HepG2 (cell line): ENCODE measurements around the gene DDX17. TPM values are rescaled to one million over a fixed set of nuclear protein-coding genes. Genes with fewer than 3 reads are reported as not detected.

Experiments
- ATAC-seq: fragments of 200-7000 bp; cut with Tn5 transposase; 3 replicates; pipeline ENCODE4 v1.9.1; 2020; ENCODE audit warnings: mild to moderate bottlenecking, moderate library complexity
- BruUV-seq: library from RNA; stranded (reverse); fragments of 400-500 nt; replicated peaks from 2 replicates; lab custom pipeline; 2021; lab: Mats Ljungman, UMichigan
- CTCF ChIA-PET: fragments of 300-600 bp; formaldehyde crosslinking; extraction: SDS; loops from one replicate; lab custom pipeline; 2021; ENCODE audit warnings: low total read pairs, inconsistent platforms, low intra/inter-chr PET ratio; lab: Yijun Ruan, JAX
- POLR2A ChIA-PET: fragments of 350-600 bp; sonication (Branson Sonifier 250); formaldehyde crosslinking; loops from one replicate; lab custom pipeline; 2020; ENCODE audit warnings: antibody characterized with exemption, inconsistent platforms; lab: Yijun Ruan, JAX
- DNase-seq: peaks from one replicate; pipeline ENCODE4 v3.0.0-alpha.2; 2015; ENCODE audit warnings: low spot score
- FAIRE-seq: peaks from 3 replicates; lab custom pipeline; 2011; peaks lifted over from hg19 to GRCh38; lab: Jason Lieb, UNC
- H2AFZ ChIP-seq: one replicate; pipeline ENCODE4 v1.6.1; 2011; ENCODE audit warnings: low read length, inconsistent platforms
- H3K27ac ChIP-seq: fragments of 300-600 bp; 3 replicates; pipeline ENCODE4 v1.8.0; 2011; ENCODE audit warnings: mixed run types, mild to moderate bottlenecking, mixed read lengths, low read length, inconsistent platforms; ENCODE audit not compliant: insufficient read depth; ENCODE audit errors: extremely low read length
- H3K27me3 ChIP-seq, 2 experiments: fragments of 200-600 bp in 1 of 2; 2 replicates in 1 of 2; 3 replicates in 1 of 2; pipeline versions ENCODE4 v1.6.0 to v1.8.0; 2011; ENCODE audit warnings: low read length in 2 of 2, mild to moderate bottlenecking in 2 of 2, moderate library complexity in 2 of 2, inconsistent platforms in 1 of 2; ENCODE audit not compliant: insufficient read depth in 2 of 2, control insufficient read depth in 1 of 2
- H3K36me3 ChIP-seq, 2 experiments: fragments of 200-600 bp in 1 of 2; replicated peaks in 1 of 2; 2 replicates in 1 of 2; 3 replicates in 1 of 2; pipeline versions ENCODE4 v1.5.1 to v1.8.0; 2011; ENCODE audit warnings: low read length in 2 of 2, inconsistent platforms in 1 of 2; ENCODE audit not compliant: insufficient read depth in 2 of 2, control insufficient read depth in 1 of 2
- H3K4me1 ChIP-seq: 2 replicates; pipeline ENCODE4 v1.5.1; 2012; ENCODE audit warnings: low read length, inconsistent platforms; ENCODE audit not compliant: insufficient read depth
- H3K4me2 ChIP-seq: 2 replicates; pipeline ENCODE4 v1.6.0; 2011; ENCODE audit warnings: low read depth, low read length, inconsistent platforms
- H3K4me3 ChIP-seq, 3 experiments: fragments of 200-600 bp in 1 of 3; sonication (generic), shearing (Covaris generic) in 1 of 3; replicated peaks in 1 of 3; 2 replicates each; pipeline ENCODE4 v1.5.1; 2011 to 2016; ENCODE audit warnings: low read length in 3 of 3, inconsistent platforms in 2 of 3, low read depth in 2 of 3, mild to moderate bottlenecking in 2 of 3, control low read depth in 1 of 3, mixed read lengths in 1 of 3; ENCODE audit not compliant: insufficient read depth in 1 of 3
- H3K79me2 ChIP-seq: one replicate; pipeline ENCODE4 v1.6.1; 2011; ENCODE audit warnings: low read length, inconsistent platforms; ENCODE audit not compliant: insufficient read depth
- H3K9ac ChIP-seq: 2 replicates; pipeline ENCODE4 v1.6.0; 2011; ENCODE audit warnings: mild to moderate bottlenecking, low read depth, low read length, inconsistent platforms; ENCODE audit not compliant: insufficient read depth
- H3K9me3 ChIP-seq: 2 replicates; pipeline ENCODE4 v1.5.1; 2012; ENCODE audit warnings: mild to moderate bottlenecking, low read length
- H4K20me1 ChIP-seq: 2 replicates; pipeline ENCODE4 v1.6.0; 2011; ENCODE audit warnings: inconsistent platforms, mild to moderate bottlenecking, low read length, moderate library complexity; ENCODE audit not compliant: insufficient read depth
- BRD4 ChIP-seq: sonication (generic); formaldehyde crosslinking; IDR thresholded peaks from 2 replicates; pipeline ENCODE4 v1.4.0; 2020; ENCODE audit warnings: missing genetic modification reagents
- IKZF1 ChIP-seq: fragments of 450-650 bp; IDR thresholded peaks from 2 replicates; pipeline ENCODE4 v1.7.1; 2016
- KDM3A ChIP-seq: IDR thresholded peaks from 2 replicates; pipeline ENCODE4 v1.6.1; 2018; ENCODE audit warnings: low read depth, missing compliant biosample characterization
- KDM6A ChIP-seq: IDR thresholded peaks from 2 replicates; pipeline ENCODE4 v1.6.1; 2016; ENCODE audit warnings: low read depth
- ZNF746 ChIP-seq: sonication (generic); formaldehyde crosslinking; IDR thresholded peaks from 2 replicates; pipeline ENCODE4 v1.8.0; 2022; ENCODE audit warnings: mild to moderate bottlenecking, missing genetic modification reagents
- ZNF792 ChIP-seq: IDR thresholded peaks from 2 replicates; pipeline ENCODE4 v1.6.1; 2016
- WGBS: methylation state at CpG from one replicate; pipeline ENCODE4 v1.1.6; 2017; ENCODE audit warnings: low lambda C conversion rate; 5-methylcytosine and 5-hydroxymethylcytosine counted together
- in situ Hi-C: cut with HindIII; loops from 2 replicates; pipeline ENCODE4 v1.10.0; 2017; ENCODE audit warnings: low pct_unique_long_range_greater_than_20kb; ENCODE audit not compliant: extremely low pct_ligation_motif_present
- intact Hi-C: fragments of 100-400 bp; cut with micrococcal nuclease; formaldehyde crosslinking; loops from one replicate; pipeline ENCODE4 v1.10.0; 2022; ENCODE audit not compliant: unreplicated experiment
- polyA plus RNA-seq, 8 experiments: library from polyadenylated mRNA; depleted of rRNA in 3 of 8; stranded (reverse) in 7 of 8; unstranded in 1 of 8; fragments of >200 nt; fragmentation: Illumina TruSeq in 4 of 8; extraction: Trizol in 4 of 8; gene quantifications; 2 replicates each; pipeline versions ENCODE4 v1.2.1 to v1.2.3, GENCODE V29; 2011 to 2016; ENCODE audit warnings: low read depth in 4 of 8, missing spikeins in 1 of 8, mixed read lengths in 1 of 8; ENCODE audit not compliant: insufficient read depth in 1 of 8
- total RNA-seq, 5 experiments: library from RNA; depleted of rRNA; stranded (reverse); fragments of >200 nt; fragmentation: Illumina TruSeq; extraction: Trizol; gene quantifications; 2 replicates each; pipeline ENCODE4 v1.2.3, GENCODE V29; 2016; ENCODE audit warnings: low read depth in 1 of 5
- TF ChIP-seq, protein P1 (sequence below): sonication (generic); formaldehyde crosslinking; conservative IDR thresholded peaks from 2 replicates; pipeline ENCODE4 v1.4.0; 2020; ENCODE audit warnings: missing genetic modification reagents
- TF ChIP-seq, protein P2 (sequence below): sonication (generic); formaldehyde crosslinking; IDR thresholded peaks from 2 replicates; pipeline ENCODE4 v1.8.1; 2022; ENCODE audit warnings: mild to moderate bottlenecking, missing genetic modification reagents

The DDX17 gene
- total and polyA plus RNA-seq, 2 of the 13 experiments (the other 11 are each of a cell fraction or from before 2014, with no cell fraction given), result 238 to 344 TPM

DNA sequence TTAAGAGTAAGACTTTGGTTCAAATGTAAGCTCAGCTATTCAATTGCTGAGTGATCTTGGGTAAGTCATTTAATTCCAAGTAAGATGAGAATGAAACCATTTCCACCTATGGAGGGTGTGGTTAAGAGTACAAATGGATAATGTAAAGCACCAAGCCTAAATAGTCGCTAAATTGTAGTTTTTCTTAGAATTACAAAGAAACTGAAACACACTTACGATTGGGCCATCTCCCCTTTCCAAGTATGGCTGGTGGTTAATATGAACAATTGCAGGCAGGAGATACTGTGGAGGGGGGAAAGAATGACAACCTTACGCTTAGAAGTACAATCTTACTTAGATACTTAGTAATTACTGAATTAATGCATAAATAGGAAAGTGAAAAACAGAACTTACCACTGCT is 8.2 kb downstream of the DDX17 start:
- peaks cover 26 to 90% of the 10 kb centered on the region in 2 experiments for H3K36me3 ChIP-seq
- no TSS peak for BruUV-seq
- no peak overlapping the region for H3K27ac ChIP-seq
- no peak overlapping the region for H3K4me3 ChIP-seq
- H4K20me1 ChIP-seq, result peaks cover 27% of the 10 kb centered on the region
- no peak overlapping the region for H3K4me2 ChIP-seq
- ATAC-seq (no peak), DNase-seq (no peak)
- POLR2A ChIA-PET, result no interaction called here
- in situ Hi-C loops (no loop called here), intact Hi-C loops (no loop called here)
- 94% methylated on average over 3 of the region's 3 CpGs for WGBS
- H3K27me3 ChIP-seq, result no peaks in the 10 kb centered on the region
- H3K4me1 ChIP-seq, result peaks cover 41% of the 10 kb centered on the region
- H3K9ac ChIP-seq, result no peak overlapping the region
- TF ChIP-seq ZNF792 (CRISPR knock-in tag) (no peak), ZNF746 (CRISPR knock-in tag) (no peak), BRD4 (no peak), IKZF1 (no peak), KDM3A (CRISPR knock-in tag) (no peak), KDM6A (CRISPR knock-in tag) (no peak)
- TF ChIP-seq, protein P1, sequence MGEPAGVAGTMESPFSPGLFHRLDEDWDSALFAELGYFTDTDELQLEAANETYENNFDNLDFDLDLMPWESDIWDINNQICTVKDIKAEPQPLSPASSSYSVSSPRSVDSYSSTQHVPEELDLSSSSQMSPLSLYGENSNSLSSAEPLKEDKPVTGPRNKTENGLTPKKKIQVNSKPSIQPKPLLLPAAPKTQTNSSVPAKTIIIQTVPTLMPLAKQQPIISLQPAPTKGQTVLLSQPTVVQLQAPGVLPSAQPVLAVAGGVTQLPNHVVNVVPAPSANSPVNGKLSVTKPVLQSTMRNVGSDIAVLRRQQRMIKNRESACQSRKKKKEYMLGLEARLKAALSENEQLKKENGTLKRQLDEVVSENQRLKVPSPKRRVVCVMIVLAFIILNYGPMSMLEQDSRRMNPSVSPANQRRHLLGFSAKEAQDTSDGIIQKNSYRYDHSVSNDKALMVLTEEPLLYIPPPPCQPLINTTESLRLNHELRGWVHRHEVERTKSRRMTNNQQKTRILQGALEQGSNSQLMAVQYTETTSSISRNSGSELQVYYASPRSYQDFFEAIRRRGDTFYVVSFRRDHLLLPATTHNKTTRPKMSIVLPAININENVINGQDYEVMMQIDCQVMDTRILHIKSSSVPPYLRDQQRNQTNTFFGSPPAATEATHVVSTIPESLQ, result no peak
- TF ChIP-seq, protein P2, sequence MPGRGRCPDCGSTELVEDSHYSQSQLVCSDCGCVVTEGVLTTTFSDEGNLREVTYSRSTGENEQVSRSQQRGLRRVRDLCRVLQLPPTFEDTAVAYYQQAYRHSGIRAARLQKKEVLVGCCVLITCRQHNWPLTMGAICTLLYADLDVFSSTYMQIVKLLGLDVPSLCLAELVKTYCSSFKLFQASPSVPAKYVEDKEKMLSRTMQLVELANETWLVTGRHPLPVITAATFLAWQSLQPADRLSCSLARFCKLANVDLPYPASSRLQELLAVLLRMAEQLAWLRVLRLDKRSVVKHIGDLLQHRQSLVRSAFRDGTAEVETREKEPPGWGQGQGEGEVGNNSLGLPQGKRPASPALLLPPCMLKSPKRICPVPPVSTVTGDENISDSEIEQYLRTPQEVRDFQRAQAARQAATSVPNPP, result no peak
- TF ChIP-seq, all 625 proteins: peak for 0
- Histone ChIP-seq H3K9me3 (no peaks in the 10 kb centered on the region), H3K79me2 (peaks cover 42% of the 10 kb centered on the region), H2AFZ (no peak overlapping the region)
- FAIRE-seq, result no peak
- CTCF ChIA-PET, result no interaction called here
